ENCODE data around the gene RNU5D-1.

DNA sequence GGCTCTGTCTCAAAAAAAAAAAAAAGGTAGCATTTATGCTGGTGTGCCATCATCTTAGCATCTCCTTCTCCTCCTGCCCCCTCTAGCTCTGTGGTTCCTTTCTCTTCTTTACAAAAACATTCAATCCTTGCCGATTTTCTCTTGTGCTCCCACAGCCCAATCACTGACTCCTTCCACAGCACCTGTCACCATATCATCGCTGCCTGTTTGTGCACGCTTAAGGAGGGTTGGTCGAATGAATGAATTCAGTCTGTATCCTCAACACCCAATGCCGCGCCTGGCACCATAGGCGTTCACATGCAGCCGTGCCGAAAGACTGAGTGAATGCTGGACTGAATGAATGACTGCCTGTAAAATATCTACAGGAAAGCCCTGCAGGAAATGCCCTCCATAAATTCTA, 7.9 kb downstream of the RNU5D-1 start:
- TF ChIP-seq, protein P1, sequence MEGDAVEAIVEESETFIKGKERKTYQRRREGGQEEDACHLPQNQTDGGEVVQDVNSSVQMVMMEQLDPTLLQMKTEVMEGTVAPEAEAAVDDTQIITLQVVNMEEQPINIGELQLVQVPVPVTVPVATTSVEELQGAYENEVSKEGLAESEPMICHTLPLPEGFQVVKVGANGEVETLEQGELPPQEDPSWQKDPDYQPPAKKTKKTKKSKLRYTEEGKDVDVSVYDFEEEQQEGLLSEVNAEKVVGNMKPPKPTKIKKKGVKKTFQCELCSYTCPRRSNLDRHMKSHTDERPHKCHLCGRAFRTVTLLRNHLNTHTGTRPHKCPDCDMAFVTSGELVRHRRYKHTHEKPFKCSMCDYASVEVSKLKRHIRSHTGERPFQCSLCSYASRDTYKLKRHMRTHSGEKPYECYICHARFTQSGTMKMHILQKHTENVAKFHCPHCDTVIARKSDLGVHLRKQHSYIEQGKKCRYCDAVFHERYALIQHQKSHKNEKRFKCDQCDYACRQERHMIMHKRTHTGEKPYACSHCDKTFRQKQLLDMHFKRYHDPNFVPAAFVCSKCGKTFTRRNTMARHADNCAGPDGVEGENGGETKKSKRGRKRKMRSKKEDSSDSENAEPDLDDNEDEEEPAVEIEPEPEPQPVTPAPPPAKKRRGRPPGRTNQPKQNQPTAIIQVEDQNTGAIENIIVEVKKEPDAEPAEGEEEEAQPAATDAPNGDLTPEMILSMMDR (IDR thresholded peaks at IDR 0.05): no peak
- no peak for TF ChIP-seq POLR2A (IDR thresholded peaks at IDR 0.05)

Data from stomach (tissue), 4 donors.